Dedifferentiated amniotic fluid mesenchymal stem cell (primary cell): ENCODE measurements around the gene ZNF275.
"Not testable (repeated sequence)": the region's sequence is repeated elsewhere in the genome, so short reads cannot be mapped to it uniquely, and the experiment has no call there.

Experiments
- DNase-seq: peaks from one replicate; pipeline ENCODE4 v3.0.0-alpha.2; 2016; ENCODE audit errors: extremely low spot score

The ZNF275 gene

GRCh38 chrX:153361781-153362397 lies 27.9 kb downstream of the ZNF275 start:
- no peak for DNase-seq

GRCh38 chrX:153365670-153366069 lies 31.7 kb downstream of the ZNF275 start:
- DNase-seq = no peak

DNA sequence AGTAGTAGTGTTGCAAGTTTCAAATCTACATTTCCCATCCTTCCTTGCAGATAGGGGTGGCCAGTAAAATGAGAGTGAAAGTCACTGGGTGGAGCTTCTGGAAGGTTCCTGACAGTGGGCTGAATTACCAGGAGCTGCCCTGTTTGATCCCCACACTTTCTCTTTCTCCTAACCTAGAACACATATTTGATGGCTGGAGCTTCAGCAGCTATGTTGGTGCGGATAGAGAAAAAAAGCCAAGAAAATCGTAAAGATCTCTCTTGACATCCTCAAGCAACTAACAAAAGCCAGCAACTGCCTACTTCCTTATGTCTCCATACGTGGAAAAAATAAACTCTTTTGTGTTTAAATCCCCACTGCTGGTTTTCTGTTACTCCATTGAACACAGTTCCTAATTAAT lies 32.2 kb downstream of the ZNF275 start:
- no peak for DNase-seq

GRCh38 chrX:153366878-153367538 lies 33.1 kb downstream of the ZNF275 start:
- no peak for DNase-seq

GRCh38 chrX:153370293-153371055 lies 36.5 kb downstream of the ZNF275 start:
- no peak for DNase-seq

DNA sequence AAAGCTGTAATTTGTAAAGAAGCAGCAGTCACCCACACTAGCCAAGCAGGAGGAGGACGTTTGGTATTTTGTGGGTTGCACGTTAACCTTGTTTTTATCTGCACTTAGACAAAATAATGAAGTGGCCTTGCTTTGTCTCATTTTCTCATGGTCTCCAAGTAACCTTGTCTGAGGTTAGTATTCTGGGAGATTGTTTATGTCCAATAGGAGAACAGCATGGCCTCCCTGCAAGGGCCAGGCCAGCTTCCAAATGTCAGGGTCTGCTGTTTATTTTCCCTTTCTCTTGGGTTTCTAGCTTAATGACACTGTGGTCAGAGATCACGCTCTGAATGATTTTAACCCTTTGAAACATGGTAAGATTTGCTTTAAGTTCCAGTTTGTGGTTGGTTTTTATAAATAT lies 37.3 kb downstream of the ZNF275 start:
- DNase-seq = no peak

DNA sequence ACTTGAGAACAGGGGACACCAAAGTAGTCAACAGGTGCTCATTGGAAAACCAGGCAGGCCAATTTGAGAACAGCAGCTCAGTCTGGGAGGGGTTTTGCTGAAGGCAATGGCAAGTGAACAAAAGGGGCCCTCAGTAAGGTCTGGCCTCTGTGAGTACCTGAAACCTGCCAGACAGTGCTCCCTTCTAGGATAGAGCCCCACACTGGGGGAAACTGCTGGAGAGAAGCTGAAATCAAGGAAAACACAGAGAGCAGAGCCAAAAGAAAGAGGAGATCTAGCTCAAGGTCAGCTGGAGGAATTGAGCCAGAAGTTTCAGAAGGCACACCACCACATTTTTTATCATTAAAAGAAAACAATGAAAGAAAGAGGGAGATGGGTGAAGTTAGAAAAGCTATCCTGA lies 39.0 kb downstream of the ZNF275 start:
- no peak for DNase-seq

GRCh38 chrX:153374426-153374825 lies 40.5 kb downstream of the ZNF275 start:
- DNase-seq = no peak

DNA sequence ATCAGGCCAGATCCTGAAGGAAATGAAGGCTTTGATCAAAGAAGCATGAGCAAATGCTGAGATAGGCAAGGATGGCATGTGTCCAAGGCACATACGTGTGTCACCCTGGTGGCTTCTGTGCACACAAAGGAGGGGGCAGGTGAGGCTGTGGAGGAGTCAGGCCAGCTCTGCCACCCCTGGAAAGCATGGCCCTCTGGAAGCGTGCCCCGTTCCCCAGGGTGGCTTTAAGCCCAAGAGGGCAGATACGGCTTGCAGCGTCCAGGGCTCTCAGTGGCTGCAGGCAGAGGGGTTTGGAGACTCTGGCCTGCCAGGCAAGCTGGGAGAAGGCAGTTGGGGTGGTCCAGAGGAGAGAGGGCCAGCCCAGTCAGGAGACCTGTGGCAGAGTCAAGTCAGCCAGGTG lies 41.6 kb downstream of the ZNF275 start:
- DNase-seq = no peak

DNA sequence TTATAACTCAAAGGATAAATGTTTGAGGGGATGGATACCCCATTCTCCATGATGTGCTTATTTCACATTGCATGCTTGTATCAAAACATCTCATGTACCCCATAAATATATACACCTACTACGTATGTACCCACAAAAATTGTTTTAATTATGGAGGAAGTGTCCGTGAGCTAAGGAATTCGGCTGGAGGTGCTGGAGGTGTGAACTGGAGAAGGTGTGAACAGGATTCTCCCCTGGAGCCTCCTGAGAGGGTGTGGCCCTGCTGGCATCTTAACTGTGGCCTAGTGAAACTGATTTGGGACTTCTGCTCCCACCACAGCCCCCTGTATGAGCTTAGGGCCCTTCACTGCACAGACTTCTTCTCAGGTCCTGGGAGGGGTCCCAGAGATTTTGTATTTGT lies 43.8 kb downstream of the ZNF275 start:
- no peak for DNase-seq

GRCh38 chrX:153378607-153379006 lies 44.7 kb downstream of the ZNF275 start:
- no peak for DNase-seq

DNA sequence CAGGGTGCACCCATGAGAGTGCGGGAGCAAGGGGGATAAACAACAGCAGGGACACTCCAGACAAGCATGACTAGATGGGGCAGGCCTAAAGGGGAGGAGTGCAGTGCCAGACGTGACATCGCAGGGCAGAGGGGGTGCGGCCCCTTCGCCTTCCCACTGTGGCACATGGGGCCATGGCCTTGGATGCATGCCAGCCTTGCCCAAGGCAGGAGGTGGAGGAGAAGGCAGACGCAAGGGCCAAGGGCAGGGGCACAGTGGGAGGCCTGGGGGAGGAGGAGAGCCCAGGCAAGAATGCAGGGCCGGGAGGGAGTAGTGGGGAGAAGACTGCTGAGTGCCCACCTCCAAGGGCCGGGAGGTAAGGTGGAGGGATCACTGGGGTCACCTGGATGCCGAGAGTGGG lies 45.6 kb downstream of the ZNF275 start:
- no peak for DNase-seq

DNA sequence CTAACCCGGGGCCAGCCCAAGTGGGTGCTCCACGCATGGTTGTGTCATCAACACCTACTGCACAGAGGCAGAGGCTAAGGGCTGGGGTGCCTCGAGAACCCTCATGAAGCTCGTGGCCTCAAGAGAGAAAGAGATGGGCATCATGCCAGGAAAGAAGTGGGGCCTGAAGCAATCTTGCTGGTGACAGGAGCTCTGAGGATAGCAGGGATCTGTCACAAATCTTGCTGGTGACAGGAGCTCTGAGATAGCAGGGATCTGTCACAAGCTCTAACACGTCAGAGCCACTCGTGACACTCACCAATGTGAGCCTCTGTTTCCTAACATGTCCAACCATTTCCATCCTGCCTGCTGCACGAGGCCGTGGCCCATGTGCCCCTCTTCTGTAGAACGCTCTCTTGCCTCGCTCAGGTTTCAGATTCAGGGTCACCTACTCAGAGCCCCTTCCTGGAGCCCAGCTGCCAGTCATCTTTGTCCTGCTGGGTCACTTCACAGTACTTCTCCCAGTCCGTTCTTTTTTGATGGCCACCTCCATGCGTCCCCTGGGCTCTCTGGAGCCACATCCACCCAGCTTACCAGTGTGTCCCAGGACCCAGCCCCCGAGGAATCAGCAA lies 46.1 kb downstream of the ZNF275 start:
- no peak for DNase-seq

GRCh38 chrX:153380691-153381090 lies 46.7 kb downstream of the ZNF275 start:
- no peak for DNase-seq

GRCh38 chrX:153381684-153382532 lies 48.0 kb downstream of the ZNF275 start:
- DNase-seq = peak; percentile 78

DNA sequence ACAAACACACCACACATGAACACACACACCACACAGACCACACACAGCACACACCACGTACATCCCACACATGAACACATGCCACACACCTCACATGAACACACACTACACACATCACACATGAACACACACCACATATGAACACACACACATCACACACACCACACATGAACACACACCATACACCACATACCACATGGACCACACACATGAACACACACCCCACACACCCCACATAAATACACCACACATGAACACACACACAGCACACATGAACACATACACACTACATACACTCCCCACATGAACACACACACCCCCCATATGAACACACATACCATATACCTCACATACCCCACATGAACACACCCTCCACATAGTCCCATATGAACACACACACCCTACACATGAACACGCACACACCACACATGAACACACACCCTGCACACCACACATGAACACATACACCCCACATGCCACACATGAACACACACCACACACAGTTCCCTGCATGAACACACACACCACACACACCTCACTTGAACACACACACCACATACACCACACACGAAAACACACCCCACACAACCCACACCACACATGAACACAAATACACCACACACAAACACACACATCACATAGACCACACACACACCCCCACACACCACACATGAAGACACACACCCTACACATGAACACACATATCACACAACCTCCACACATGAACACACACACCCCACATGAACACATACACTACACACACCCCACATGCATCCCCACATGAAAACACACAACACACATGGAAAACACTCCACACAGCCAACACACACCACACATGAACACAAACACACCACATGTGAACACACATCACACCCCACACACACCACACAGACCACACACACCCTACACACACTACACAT lies 48.9 kb downstream of the ZNF275 start:
- no peak for DNase-seq

- no peak for DNase-seq
These were observed 50.4 kb downstream of the ZNF275 start for GRCh38 chrX:153384390-153384789.

- DNase-seq = not testable (repeated sequence)
These were observed 51.0 kb downstream of the ZNF275 start for GRCh38 chrX:153384973-153385372.

GRCh38 chrX:153386097-153386496 lies 52.1 kb downstream of the ZNF275 start:
- DNase-seq = no peak

DNA sequence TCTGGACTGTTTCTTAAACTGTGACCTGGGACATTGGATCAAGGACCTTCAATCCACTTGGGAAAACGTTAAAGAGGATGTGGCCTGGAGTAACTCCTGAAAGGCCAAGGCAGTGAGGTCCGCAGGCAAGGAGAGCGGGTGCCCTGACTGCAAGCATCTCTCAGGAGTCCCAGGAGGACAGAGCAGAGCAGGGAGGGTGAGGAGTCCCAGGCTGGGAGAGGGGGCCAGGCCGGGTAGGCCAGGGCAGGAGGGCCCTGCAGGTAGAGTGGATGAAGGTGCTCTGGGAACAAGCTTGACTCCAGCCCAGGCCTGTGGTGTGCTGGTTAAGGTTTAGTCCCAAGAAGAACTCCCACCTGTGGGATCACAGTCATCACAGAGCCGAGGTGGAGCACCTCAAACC lies 53.4 kb downstream of the ZNF275 start:
- no peak for DNase-seq
